Astrocyte (in vitro differentiated cells and primary cell): Measurements from ENCODE around the gene CLCN6. TPM values are rescaled to one million over a fixed set of nuclear protein-coding genes. Genes with fewer than 3 reads are reported as not detected.

ENCODE experiments used
- DNase-seq: peaks from one replicate; pipeline ENCODE4 v3.0.0-alpha.2; 2010; ENCODE audit warnings: low read depth
- FAIRE-seq: peaks from 2 replicates; lab custom pipeline; 2011; peaks lifted over from hg19 to GRCh38; lab: Jason Lieb, UNC
- H2AFZ ChIP-seq: 2 replicates; pipeline ENCODE4 v1.6.0; 2012; ENCODE audit warnings: low read depth, low read length, inconsistent platforms
- H3K27ac ChIP-seq: 2 replicates; pipeline ENCODE4 v1.5.1; 2011; ENCODE audit warnings: low read depth, low read length, inconsistent platforms
- H3K27me3 ChIP-seq: 2 replicates; pipeline ENCODE4 v1.6.0; 2011; ENCODE audit warnings: low read length, inconsistent platforms; ENCODE audit not compliant: insufficient read depth
- H3K36me3 ChIP-seq: 2 replicates; pipeline ENCODE4 v1.5.1; 2011; ENCODE audit warnings: low read length, inconsistent platforms; ENCODE audit not compliant: insufficient read depth
- H3K4me1 ChIP-seq: 2 replicates; pipeline ENCODE4 v1.5.1; 2011; ENCODE audit warnings: low read length, inconsistent platforms; ENCODE audit not compliant: insufficient read depth
- H3K4me2 ChIP-seq: 2 replicates; pipeline ENCODE4 v1.6.0; 2012; ENCODE audit warnings: low read length, inconsistent platforms
- H3K4me3 ChIP-seq: 2 replicates; pipeline ENCODE4 v1.5.1; 2011; ENCODE audit warnings: low read depth, mild to moderate bottlenecking, low read length, inconsistent platforms; ENCODE audit not compliant: insufficient read depth
- H3K79me2 ChIP-seq: 2 replicates; pipeline ENCODE4 v1.6.0; 2012; ENCODE audit warnings: mild to moderate bottlenecking, low read length, inconsistent platforms; ENCODE audit not compliant: insufficient read depth
- H3K9ac ChIP-seq: 2 replicates; pipeline ENCODE4 v1.6.0; 2012; ENCODE audit warnings: mild to moderate bottlenecking, low read length, inconsistent platforms
- H3K9me3 ChIP-seq: 2 replicates; pipeline ENCODE4 v1.5.1; 2012; ENCODE audit warnings: low read depth, mild to moderate bottlenecking, low read length, inconsistent platforms; ENCODE audit not compliant: insufficient read depth
- H4K20me1 ChIP-seq: 2 replicates; pipeline ENCODE4 v1.6.0; 2012; ENCODE audit warnings: low read length, inconsistent platforms; ENCODE audit not compliant: insufficient read depth
- H3K27ac Mint-ChIP-seq: one replicate; pipeline ENCODE4 v1.8.0; 2021; ENCODE audit warnings: mild to moderate bottlenecking, mixed read lengths; ENCODE audit not compliant: unreplicated experiment
- H3K27me3 Mint-ChIP-seq: one replicate; pipeline ENCODE4 v1.8.0; 2021; ENCODE audit warnings: low read depth, mixed read lengths; ENCODE audit not compliant: unreplicated experiment
- H3K36me3 Mint-ChIP-seq: one replicate; pipeline ENCODE4 v1.8.0; 2021; ENCODE audit warnings: low read depth, mixed read lengths; ENCODE audit not compliant: unreplicated experiment
- H3K4me1 Mint-ChIP-seq: one replicate; pipeline ENCODE4 v1.8.0; 2021; ENCODE audit warnings: low read depth, mixed read lengths; ENCODE audit not compliant: unreplicated experiment
- H3K4me3 Mint-ChIP-seq: one replicate; pipeline ENCODE4 v1.8.0; 2021; ENCODE audit warnings: mild to moderate bottlenecking, moderate library complexity, mixed read lengths; ENCODE audit not compliant: unreplicated experiment
- H3K9me3 Mint-ChIP-seq: one replicate; pipeline ENCODE4 v1.8.0; 2021; ENCODE audit warnings: mild to moderate bottlenecking, mixed read lengths; ENCODE audit not compliant: unreplicated experiment
- EZH2 ChIP-seq: IDR thresholded peaks from 2 replicates; pipeline ENCODE4 v1.6.1; 2012; ENCODE audit warnings: mild to moderate bottlenecking, low read length, inconsistent platforms; ENCODE audit not compliant: insufficient read depth
- total RNA-seq: library from RNA; stranded (reverse); gene quantifications from 2 replicates; pipeline ENCODE4 v1.2.1, GENCODE V29; 2021
- TF ChIP-seq, protein P1 (sequence below): IDR thresholded peaks from 2 replicates; pipeline ENCODE4 v1.5.1; 2011; ENCODE audit warnings: low read depth, mild to moderate bottlenecking, inconsistent platforms, low read length, moderate library complexity; ENCODE audit not compliant: insufficient read depth

CLCN6 gene
- total RNA-seq, 1 donor from 2014 or later = 22.4 TPM

- no peaks in the 10 kb centered on the region for H3K4me1 ChIP-seq
- no peak overlapping the region for H3K4me2 ChIP-seq
- TF ChIP-seq EZH2 = no peak
- TF ChIP-seq, protein P1, sequence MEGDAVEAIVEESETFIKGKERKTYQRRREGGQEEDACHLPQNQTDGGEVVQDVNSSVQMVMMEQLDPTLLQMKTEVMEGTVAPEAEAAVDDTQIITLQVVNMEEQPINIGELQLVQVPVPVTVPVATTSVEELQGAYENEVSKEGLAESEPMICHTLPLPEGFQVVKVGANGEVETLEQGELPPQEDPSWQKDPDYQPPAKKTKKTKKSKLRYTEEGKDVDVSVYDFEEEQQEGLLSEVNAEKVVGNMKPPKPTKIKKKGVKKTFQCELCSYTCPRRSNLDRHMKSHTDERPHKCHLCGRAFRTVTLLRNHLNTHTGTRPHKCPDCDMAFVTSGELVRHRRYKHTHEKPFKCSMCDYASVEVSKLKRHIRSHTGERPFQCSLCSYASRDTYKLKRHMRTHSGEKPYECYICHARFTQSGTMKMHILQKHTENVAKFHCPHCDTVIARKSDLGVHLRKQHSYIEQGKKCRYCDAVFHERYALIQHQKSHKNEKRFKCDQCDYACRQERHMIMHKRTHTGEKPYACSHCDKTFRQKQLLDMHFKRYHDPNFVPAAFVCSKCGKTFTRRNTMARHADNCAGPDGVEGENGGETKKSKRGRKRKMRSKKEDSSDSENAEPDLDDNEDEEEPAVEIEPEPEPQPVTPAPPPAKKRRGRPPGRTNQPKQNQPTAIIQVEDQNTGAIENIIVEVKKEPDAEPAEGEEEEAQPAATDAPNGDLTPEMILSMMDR = no peak
- no peaks in the 10 kb centered on the region for H3K36me3 ChIP-seq
- H3K9me3 ChIP-seq = no peaks in the 10 kb centered on the region
- H3K27ac Mint-ChIP-seq = no peak overlapping the region
- H3K79me2 ChIP-seq = no peaks in the 10 kb centered on the region
- H3K27me3 ChIP-seq = peaks cover 2% of the 10 kb centered on the region
- no peak overlapping the region for H3K9ac ChIP-seq
- H3K4me3 Mint-ChIP-seq = no peak overlapping the region
- no peaks in the 10 kb centered on the region for H3K36me3 Mint-ChIP-seq
- H2AFZ ChIP-seq = no peak overlapping the region
- FAIRE-seq (no peak), DNase-seq (no peak)
- H3K27me3 Mint-ChIP-seq = peaks cover 19% of the 10 kb centered on the region
- H3K4me1 Mint-ChIP-seq = no peaks in the 10 kb centered on the region
- no peak overlapping the region for H3K27ac ChIP-seq
- H4K20me1 ChIP-seq = no peaks in the 10 kb centered on the region
- H3K9me3 Mint-ChIP-seq = no peaks in the 10 kb centered on the region
- no peak overlapping the region for H3K4me3 ChIP-seq
Measured at GRCh38 chr1:11772458-11772857, 33.5 kb upstream of the CLCN6 start.

DNA sequence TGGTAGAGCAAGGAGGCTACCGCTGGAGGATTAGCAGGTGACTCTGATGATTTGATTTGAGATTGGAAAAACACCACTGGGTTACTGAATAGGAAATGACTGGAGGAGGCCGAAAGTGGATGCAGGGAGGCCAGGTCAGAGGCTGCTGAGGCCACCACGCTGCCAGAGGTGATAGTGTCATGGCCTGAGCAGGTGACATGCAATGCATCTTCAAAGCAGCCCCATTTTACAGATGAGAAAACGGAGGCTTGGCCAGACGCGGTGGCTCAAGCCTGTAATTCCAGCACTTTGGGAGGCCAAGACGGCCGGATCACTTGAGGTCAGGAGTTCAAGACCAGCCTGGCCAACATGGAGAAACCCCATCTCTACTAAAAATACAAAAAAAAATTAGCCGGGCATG, 31.2 kb upstream of the CLCN6 start:
- H4K20me1 ChIP-seq = no peaks in the 10 kb centered on the region
- DNase-seq (no peak), FAIRE-seq (no peak)
- H3K36me3 ChIP-seq = no peaks in the 10 kb centered on the region
- no peak overlapping the region for H2AFZ ChIP-seq
- no peaks in the 10 kb centered on the region for H3K9me3 Mint-ChIP-seq
- no peak overlapping the region for H3K9ac ChIP-seq
- no peaks in the 10 kb centered on the region for H3K4me1 Mint-ChIP-seq
- H3K4me3 Mint-ChIP-seq = no peak overlapping the region
- peaks cover 18% of the 10 kb centered on the region for H3K27me3 Mint-ChIP-seq
- no peaks in the 10 kb centered on the region for H3K36me3 Mint-ChIP-seq
- H3K27ac Mint-ChIP-seq = no peak overlapping the region
- no peak overlapping the region for H3K4me2 ChIP-seq
- no peaks in the 10 kb centered on the region for H3K79me2 ChIP-seq
- no peak overlapping the region for H3K4me3 ChIP-seq
- no peaks in the 10 kb centered on the region for H3K27me3 ChIP-seq
- TF ChIP-seq EZH2 = no peak
- TF ChIP-seq, protein P1 = no peak
- H3K4me1 ChIP-seq = no peaks in the 10 kb centered on the region
- no peaks in the 10 kb centered on the region for H3K9me3 ChIP-seq
- H3K27ac ChIP-seq = no peak overlapping the region

DNA sequence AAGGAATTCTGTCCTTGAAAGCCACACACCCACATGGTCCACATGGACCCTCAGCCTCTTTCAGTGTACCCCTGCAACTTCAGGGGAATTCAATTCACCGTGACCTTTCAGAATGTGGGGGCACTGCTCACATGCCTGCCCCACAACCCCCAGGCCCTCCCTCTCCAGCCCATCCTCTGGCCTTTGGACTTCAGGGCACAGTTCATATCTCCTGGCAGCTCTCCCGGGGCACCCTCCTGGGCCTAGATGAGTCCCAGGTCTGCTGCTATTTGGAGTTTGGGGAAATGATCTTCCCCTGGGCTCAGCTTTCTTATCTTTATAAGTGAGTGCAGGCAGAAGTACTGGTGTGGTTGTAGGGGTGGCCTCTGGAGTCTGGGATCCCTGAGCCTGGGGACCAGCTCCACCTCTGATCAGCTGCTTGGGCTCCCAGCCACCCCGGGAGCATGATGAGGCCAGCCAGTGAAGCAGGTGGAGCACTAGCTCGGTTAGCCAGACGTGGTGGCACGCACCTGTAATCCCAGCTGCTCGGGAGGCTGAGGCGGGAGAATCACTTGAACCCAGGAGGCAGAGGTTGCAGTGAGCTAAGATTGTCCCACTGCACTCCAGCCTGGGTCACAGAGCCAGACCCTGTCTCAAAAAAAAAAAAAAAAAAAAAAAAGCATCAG, 28.2 kb upstream of the CLCN6 start:
- Mint-ChIP-seq H3K27ac (no peak overlapping the region), H3K36me3 (no peaks in the 10 kb centered on the region), H3K4me1 (no peaks in the 10 kb centered on the region), H3K4me3 (no peak overlapping the region), H3K9me3 (no peaks in the 10 kb centered on the region), H3K27me3 (peaks cover 18% of the 10 kb centered on the region)
- H2AFZ ChIP-seq = no peak overlapping the region
- no peak overlapping the region for H3K4me3 ChIP-seq
- H4K20me1 ChIP-seq = no peaks in the 10 kb centered on the region
- no peak for TF ChIP-seq EZH2
- TF ChIP-seq, protein P1 = no peak
- no peak overlapping the region for H3K9ac ChIP-seq
- FAIRE-seq (no peak), DNase-seq (no peak)
- no peaks in the 10 kb centered on the region for H3K36me3 ChIP-seq
- no peaks in the 10 kb centered on the region for H3K4me1 ChIP-seq
- no peaks in the 10 kb centered on the region for H3K79me2 ChIP-seq
- H3K9me3 ChIP-seq = no peaks in the 10 kb centered on the region
- no peak overlapping the region for H3K4me2 ChIP-seq
- H3K27me3 ChIP-seq = no peaks in the 10 kb centered on the region
- H3K27ac ChIP-seq = no peak overlapping the region
